Gastroesophageal sphincter (tissue), 4 donors: ENCODE data around the gene NAPG. TPM values are rescaled to one million over a fixed set of nuclear protein-coding genes. Genes with fewer than 3 reads are reported as not detected.

Source experiments
- total RNA-seq, 4 donors: library from RNA; depleted of rRNA; stranded (reverse); fragments of >200 nt; gene quantifications; one replicate each; pipeline ENCODE4 v1.1.0, GENCODE V29; 2016

The NAPG gene
- total RNA-seq, 4 donors from 2014 or later = 39.2 to 57.5 (median 45.0) TPM

Other genes starting within 250 kb of the NAPG start
- 100 to 1,000 TPM in 1 of 4 donors, 10 to 100 TPM in 3; 34.7 to 196 (median 41.3) TPM for gene APCDD1, start 71.4 kb upstream of the NAPG start, total RNA-seq